Ovary (tissue), 9 donors: ENCODE data around the gene VAPB. TPM values are rescaled to one million over a fixed set of nuclear protein-coding genes. Genes with fewer than 3 reads are reported as not detected.

Experiments
- DNase-seq, 5 donors: peaks; one replicate each; pipeline ENCODE4 v3.0.0-alpha.2; 2019 to 2020
- H3K27ac ChIP-seq, 2 donors: fragments of 200-600 bp; one replicate each; pipeline versions ENCODE4 v1.5.1 to v1.8.0; 2019 to 2022
- H3K27me3 ChIP-seq: fragments of 200-600 bp; one replicate; pipeline ENCODE4 v1.8.0; 2022
- H3K36me3 ChIP-seq: fragments of 200-600 bp; sonication (generic); one replicate; pipeline ENCODE4 v1.5.1; 2019
- H3K4me1 ChIP-seq: one replicate; pipeline ENCODE4 v1.8.1; 2013; ENCODE audit warnings: mild to moderate bottlenecking, moderate library complexity; ENCODE audit not compliant: insufficient read depth
- H3K4me3 ChIP-seq: fragments of 200-600 bp; sonication (generic); one replicate; pipeline ENCODE4 v1.5.1; 2017
- H3K9me3 ChIP-seq, 2 donors: fragments of 200-600 bp in 1 of 2; sonication (generic) in 1 of 2; one replicate each; pipeline versions ENCODE4 v1.5.1 to v1.8.1; 2013 to 2019; ENCODE audit warnings: mild to moderate bottlenecking in 1 of 2, moderate library complexity in 1 of 2
- CTCF ChIP-seq, 3 donors: fragments of 450-650 bp in 2 of 3; fragments of 200-600 bp in 1 of 3; IDR thresholded peaks; one replicate each; pipeline versions ENCODE4 v1.5.1 to v1.8.0; 2016 to 2022; ENCODE audit warnings: antibody characterized with exemption in 3 of 3, mild to moderate bottlenecking in 1 of 3
- EP300 ChIP-seq: sonication (generic); formaldehyde crosslinking; IDR thresholded peaks from one replicate; pipeline ENCODE4 v1.6.1; 2017; ENCODE audit warnings: antibody characterized with exemption
- POLR2A ChIP-seq: fragments of 450-650 bp; IDR thresholded peaks from one replicate; pipeline ENCODE4 v1.6.1; 2017; ENCODE audit warnings: antibody characterized with exemption, mild to moderate bottlenecking, moderate library complexity
- WGBS, 3 donors: extraction: QIAGEN DNeasy Blood & Tissue Kit in 1 of 3; methylation state at CpG; one replicate each; pipeline versions ENCODE4 v1.1.5 to v1.1.7; 2013 to 2017; 5-methylcytosine and 5-hydroxymethylcytosine counted together
- intact Hi-C, 4 donors: fragments of 100-400 bp; cut with DNase I; formaldehyde crosslinking; loops; one replicate each; pipeline versions ENCODE4 v1.11.0 to v1.15.1; 2022 to 2023
- polyA plus RNA-seq, 2 donors: library from polyadenylated mRNA; stranded (reverse); fragments of 200-250 nt in 1 of 2; fragments of 350-450 nt in 1 of 2; fragmentation: Illumina TruSeq in 1 of 2; extraction: RNeasy Lipid Tissue Mini Kit (QIAGEN cat#74804) in 1 of 2; gene quantifications; one replicate each; pipeline ENCODE4 v1.2.3, GENCODE V29; 2013 to 2014
- total RNA-seq, 7 donors: library from RNA; depleted of rRNA in 2 of 7; stranded (reverse); fragments of >200 nt in 2 of 7; fragmentation: NEBNext Ultra II Directional in 3 of 7; extraction: Animal tissue kit (Norgen Biotek cat#: 25700) in 3 of 7; gene quantifications; one replicate each; pipeline versions ENCODE4 v1.1.0 to v1.2.4, GENCODE V29; 2016 to 2023
- donor health status: DM: no; HTN: no; CAD: no; lungs with moderate emphysema.
- donor health status: DM: no; HTN: no; CAD: no.
- donor health status: Bipolar disorder and iron deficiency.
- donor health status: DM: yes; HTN: yes; CAD: no.
- donor health status: DM: no; HTN: no; CAD: no.
- donor health status: DM: yes; HTN: yes; CAD: no.

Gene VAPB
- total and polyA plus RNA-seq, 9 donors: 11.8 to 81.6 (median 47.5) TPM

- TF ChIP-seq EP300: no peak
- no peak for TF ChIP-seq CTCF (IDR thresholded peaks at IDR 0.05)
- no peak for TF ChIP-seq POLR2A
- DNase-seq: peak in 2 of 5 donors; percentile 40 to 68
- no peaks in the 10 kb centered on the region for H3K27me3 ChIP-seq
- H3K9me3 ChIP-seq: no peaks in the 10 kb centered on the region
- intact Hi-C loops: no loop called here
- WGBS, 3 donors: 65 to 80% (median 66%) methylated on average over 28 of the region's 28 CpGs
- no peaks in the 10 kb centered on the region for H3K36me3 ChIP-seq
- no peak overlapping the region for H3K4me3 ChIP-seq
- H3K27ac ChIP-seq: no peak overlapping the region
- H3K4me1 ChIP-seq: no peaks in the 10 kb centered on the region
These were observed 78.8 kb downstream of the VAPB start for GRCh38 chr20:58467572-58468527.

GRCh38 chr20:58469616-58470015 is 80.6 kb downstream of the VAPB start:
- intact Hi-C loops: no loop called here
- H3K4me1 ChIP-seq: no peaks in the 10 kb centered on the region
- no peak overlapping the region for H3K27ac ChIP-seq
- no peak overlapping the region for H3K4me3 ChIP-seq
- no peaks in the 10 kb centered on the region for H3K36me3 ChIP-seq
- no peaks in the 10 kb centered on the region for H3K9me3 ChIP-seq
- H3K27me3 ChIP-seq: no peaks in the 10 kb centered on the region
- TF ChIP-seq EP300: no peak
- TF ChIP-seq CTCF (IDR thresholded peaks at IDR 0.05): no peak
- no peak for TF ChIP-seq POLR2A
- 74 to 81% (median 74%) methylated on average over 12 of the region's 12 CpGs for WGBS, 3 donors
- no peak for DNase-seq

- intact Hi-C loops: no loop called here
- no peaks in the 10 kb centered on the region for H3K27me3 ChIP-seq
- no peak overlapping the region for H3K4me3 ChIP-seq
- WGBS, 3 donors: 88 to 90% (median 89%) methylated on average over 19 of the region's 19 CpGs
- H3K36me3 ChIP-seq: no peaks in the 10 kb centered on the region
- no peaks in the 10 kb centered on the region for H3K4me1 ChIP-seq
- H3K27ac ChIP-seq: peak overlapping the region in 1 of 2 donors; percentile 26
- TF ChIP-seq CTCF (IDR thresholded peaks at IDR 0.05) (no peak), EP300 (no peak), POLR2A (no peak)
- no peaks in the 10 kb centered on the region for H3K9me3 ChIP-seq
- DNase-seq: no peak
These were observed 81.5 kb downstream of the VAPB start for GRCh38 chr20:58470336-58471192.
